ENCODE measurements around the gene TAF7L. TPM values are rescaled to one million over a fixed set of nuclear protein-coding genes. Genes with fewer than 3 reads are reported as not detected.

Gene TAF7L
- total and polyA plus RNA-seq, 2 of the 13 experiments (the other 11 are each of a cell fraction or from before 2014, with no cell fraction given): 0.05 TPM; not detected in 1

DNA sequence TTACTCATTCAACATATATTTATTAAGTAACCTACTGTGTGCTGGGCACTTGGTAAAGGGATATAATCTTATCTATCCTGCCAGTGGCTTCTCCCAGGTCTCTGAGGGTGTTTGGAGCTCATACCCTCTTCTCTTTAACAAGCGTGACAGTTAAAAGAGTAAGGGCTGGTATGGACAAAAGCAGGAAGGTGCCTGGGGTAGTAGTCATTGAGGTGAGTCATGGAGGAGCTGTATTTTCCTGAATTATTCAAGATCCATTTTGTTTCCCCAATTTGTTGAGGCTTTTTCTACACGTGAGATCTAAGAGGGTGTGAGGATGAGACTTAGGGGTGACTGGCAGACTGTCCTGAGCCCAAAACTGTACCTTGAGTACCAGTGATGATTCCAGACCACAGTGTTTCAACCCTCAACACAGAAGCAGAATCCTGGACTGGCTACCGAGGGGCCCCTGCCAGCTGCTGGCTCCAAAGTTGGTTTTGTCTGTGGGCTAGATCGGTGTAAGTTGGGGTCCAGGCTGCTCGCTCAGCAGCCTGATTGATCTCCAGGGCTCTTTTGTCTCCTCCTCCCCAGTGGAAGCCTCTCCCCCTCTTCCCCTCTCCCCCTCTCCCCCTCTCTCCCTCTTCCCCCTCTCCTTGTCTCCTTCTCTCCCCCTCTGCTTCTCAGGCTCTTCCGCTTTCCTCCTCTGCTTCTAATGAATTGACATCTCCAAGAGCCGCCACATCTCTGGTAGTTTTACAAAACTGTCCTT lies 71.8 kb downstream of the TAF7L start, which contains the start of gene DRP2:
Gene DRP2, plus strand, starts transcription at position 671 of the 748 bp plus-strand sequence. CDS start 11,862 bp downstream, outside the sequence.
- H3K27me3 ChIP-seq (ENCODE audit: control insufficient read depth in 1 of 2, insufficient read depth in 2 of 2, low read length in 2 of 2): peaks cover 1 to 4% of the 10 kb centered on the region in 2 experiments; a peak in 2 of 5 replicates
- CTCF ChIA-PET (ENCODE audit: low intra/inter-chr PET ratio, low total read pairs): no interaction called here
- H4K20me1 ChIP-seq (ENCODE audit: insufficient read depth, low read length): no peaks in the 10 kb centered on the region
- H3K4me2 ChIP-seq (ENCODE audit: low read depth, low read length): no peak within 1 kb of the TSS
- ATAC-seq: no peak
- no peak for FAIRE-seq
- no peak for DNase-seq (ENCODE audit: low spot score)
- intact Hi-C loops (cut with micrococcal nuclease; ENCODE audit: unreplicated experiment): no loop called here
- no peak within 1 kb of the TSS for H2AFZ ChIP-seq (ENCODE audit: low read length)
- no peaks in the 10 kb centered on the region for H3K4me1 ChIP-seq (ENCODE audit: insufficient read depth, low read length)
- H3K9me3 ChIP-seq (ENCODE audit: low read length): no peaks in the 10 kb centered on the region
- TF ChIP-seq, protein P1, sequence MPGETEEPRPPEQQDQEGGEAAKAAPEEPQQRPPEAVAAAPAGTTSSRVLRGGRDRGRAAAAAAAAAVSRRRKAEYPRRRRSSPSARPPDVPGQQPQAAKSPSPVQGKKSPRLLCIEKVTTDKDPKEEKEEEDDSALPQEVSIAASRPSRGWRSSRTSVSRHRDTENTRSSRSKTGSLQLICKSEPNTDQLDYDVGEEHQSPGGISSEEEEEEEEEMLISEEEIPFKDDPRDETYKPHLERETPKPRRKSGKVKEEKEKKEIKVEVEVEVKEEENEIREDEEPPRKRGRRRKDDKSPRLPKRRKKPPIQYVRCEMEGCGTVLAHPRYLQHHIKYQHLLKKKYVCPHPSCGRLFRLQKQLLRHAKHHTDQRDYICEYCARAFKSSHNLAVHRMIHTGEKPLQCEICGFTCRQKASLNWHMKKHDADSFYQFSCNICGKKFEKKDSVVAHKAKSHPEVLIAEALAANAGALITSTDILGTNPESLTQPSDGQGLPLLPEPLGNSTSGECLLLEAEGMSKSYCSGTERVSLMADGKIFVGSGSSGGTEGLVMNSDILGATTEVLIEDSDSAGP (CRISPR knock-in tag; IDR thresholded peaks at IDR 0.05; ENCODE audit: borderline replicate concordance): no peak
- TF ChIP-seq CCAR2 (optimal IDR thresholded peaks at IDR 0.05; ENCODE audit: low read depth, low read length) (no peak), ZNF775 (CRISPR knock-in tag; IDR thresholded peaks at IDR 0.05; ENCODE audit: borderline replicate concordance) (no peak), HDAC2 (CRISPR knock-in tag; IDR thresholded peaks at IDR 0.05) (no peak), FOXJ3 (CRISPR knock-in tag; IDR thresholded peaks at IDR 0.05; ENCODE audit: borderline replicate concordance) (no peak)
- H3K27ac ChIP-seq (ENCODE audit: extremely low read length, insufficient read depth, low read length): no peak within 1 kb of the TSS
- H3K36me3 ChIP-seq (replicated peaks in 1 of 2; ENCODE audit: control insufficient read depth in 1 of 2, insufficient read depth in 2 of 2, low read length in 2 of 2): no peaks in the 10 kb centered on the region
- H3K79me2 ChIP-seq (ENCODE audit: insufficient read depth, low read length): no peaks in the 10 kb centered on the region
- no peak within 1 kb of the TSS for H3K9ac ChIP-seq (ENCODE audit: insufficient read depth, low read depth, low read length)
- 28% methylated on average over 5 of the region's 7 CpGs for WGBS (ENCODE audit: low lambda C conversion rate)
- BruUV-seq (replicated peaks): no TSS peak
- no peak within 1 kb of the TSS for H3K4me3 ChIP-seq (replicated peaks in 1 of 3; ENCODE audit: insufficient read depth in 1 of 3, low read depth in 2 of 3, low read length in 3 of 3)
- in situ Hi-C loops (cut with HindIII; ENCODE audit: extremely low pct_ligation_motif_present, low pct_unique_long_range_greater_than_20kb): no loop called here
- POLR2A ChIA-PET: no interaction called here

Small RNA genes lying within 50 kb of the gene (small RNA-seq; reads per million reads assigned to genes)
- 0 reads per million in 3 experiments for gene RNU6-934P (ENCODE audit: insufficient read depth in 2 of 3, insufficient read length in 3 of 3, low read depth in 2 of 3, low replicate concordance in 1 of 3)

Other genes with a start within 250 kb of the TAF7L start
- 11.2 and 13.0 TPM in 2 replicates for gene TRMT2B, start 239.2 kb downstream of the TAF7L start, total RNA-seq (2016; rRNA removed; fragmentation: Illumina TruSeq; extraction: Trizol)
- 6.7 and 7.0 TPM in 2 replicates for gene TRMT2B, start 239.2 kb downstream of the TAF7L start, polyA plus RNA-seq (2011; rRNA removed)
- gene TMEM35A, start 212.5 kb downstream of the TAF7L start, total RNA-seq (2016; rRNA removed; fragmentation: Illumina TruSeq; extraction: Trizol): not detected in 2 replicates
- gene TMEM35A, start 212.5 kb downstream of the TAF7L start, polyA plus RNA-seq (2011; rRNA removed): 0.03 TPM in 1 of 2 replicates, not detected in the other
- gene CENPI, start 193.1 kb downstream of the TAF7L start, total RNA-seq (2016; rRNA removed; fragmentation: Illumina TruSeq; extraction: Trizol): 26.5 and 38.2 TPM in 2 replicates
- gene CENPI, start 193.1 kb downstream of the TAF7L start, polyA plus RNA-seq (2011; rRNA removed): 3.4 and 5.1 TPM in 2 replicates
- 0.03 and 0.04 TPM in 2 replicates for gene DRP2, start 71.5 kb downstream of the TAF7L start, total RNA-seq (2016; rRNA removed; fragmentation: Illumina TruSeq; extraction: Trizol)
- gene DRP2, start 71.5 kb downstream of the TAF7L start, polyA plus RNA-seq (2011; rRNA removed): 0.07 and 0.09 TPM in 2 replicates
- gene TIMM8A, start 57.4 kb upstream of the TAF7L start, total RNA-seq (2016; rRNA removed; fragmentation: Illumina TruSeq; extraction: Trizol): 25.5 and 36.6 TPM in 2 replicates
- gene TIMM8A, start 57.4 kb upstream of the TAF7L start, polyA plus RNA-seq (2011; rRNA removed): 6.1 and 7.3 TPM in 2 replicates
- not detected in 2 replicates for gene BTK, start 94.9 kb upstream of the TAF7L start, total RNA-seq (2016; rRNA removed; fragmentation: Illumina TruSeq; extraction: Trizol)
- gene BTK, start 94.9 kb upstream of the TAF7L start, polyA plus RNA-seq (2011; rRNA removed): not detected in 2 replicates
- 1,152 and 1,356 TPM in 2 replicates for gene RPL36A, start 99.7 kb upstream of the TAF7L start, total RNA-seq (2016; rRNA removed; fragmentation: Illumina TruSeq; extraction: Trizol)
- 1,716 and 1,794 TPM in 2 replicates for gene RPL36A, start 99.7 kb upstream of the TAF7L start, polyA plus RNA-seq (2011; rRNA removed)
- gene GLA, start 116.6 kb upstream of the TAF7L start, total RNA-seq (2016; rRNA removed; fragmentation: Illumina TruSeq; extraction: Trizol): 33.3 and 59.3 TPM in 2 replicates
- 27.0 and 31.4 TPM in 2 replicates for gene GLA, start 116.6 kb upstream of the TAF7L start, polyA plus RNA-seq (2011; rRNA removed)
- gene HNRNPH2, start 116.9 kb upstream of the TAF7L start, total RNA-seq (2016; rRNA removed; fragmentation: Illumina TruSeq; extraction: Trizol): 56.9 and 80.1 TPM in 2 replicates
- gene HNRNPH2, start 116.9 kb upstream of the TAF7L start, polyA plus RNA-seq (2011; rRNA removed): 19.8 and 23.8 TPM in 2 replicates
- not detected in 2 replicates for gene ARMCX4, start 194.1 kb upstream of the TAF7L start, total RNA-seq (2016; rRNA removed; fragmentation: Illumina TruSeq; extraction: Trizol)
- gene ARMCX4, start 194.1 kb upstream of the TAF7L start, polyA plus RNA-seq (2011; rRNA removed): not detected in 2 replicates

Data from HepG2 (cell line).